ELR (cell line): ENCODE results near the gene SLC29A1.

Experiments used
- DNase-seq: peaks from one replicate; pipeline ENCODE4 v3.0.0-alpha.2; 2015; ENCODE audit warnings: low read depth

The SLC29A1 gene

GRCh38 chr6:44255105-44255808 lies 31.9 kb downstream of the SLC29A1 start:
- DNase-seq, result peak; percentile 48

DNA sequence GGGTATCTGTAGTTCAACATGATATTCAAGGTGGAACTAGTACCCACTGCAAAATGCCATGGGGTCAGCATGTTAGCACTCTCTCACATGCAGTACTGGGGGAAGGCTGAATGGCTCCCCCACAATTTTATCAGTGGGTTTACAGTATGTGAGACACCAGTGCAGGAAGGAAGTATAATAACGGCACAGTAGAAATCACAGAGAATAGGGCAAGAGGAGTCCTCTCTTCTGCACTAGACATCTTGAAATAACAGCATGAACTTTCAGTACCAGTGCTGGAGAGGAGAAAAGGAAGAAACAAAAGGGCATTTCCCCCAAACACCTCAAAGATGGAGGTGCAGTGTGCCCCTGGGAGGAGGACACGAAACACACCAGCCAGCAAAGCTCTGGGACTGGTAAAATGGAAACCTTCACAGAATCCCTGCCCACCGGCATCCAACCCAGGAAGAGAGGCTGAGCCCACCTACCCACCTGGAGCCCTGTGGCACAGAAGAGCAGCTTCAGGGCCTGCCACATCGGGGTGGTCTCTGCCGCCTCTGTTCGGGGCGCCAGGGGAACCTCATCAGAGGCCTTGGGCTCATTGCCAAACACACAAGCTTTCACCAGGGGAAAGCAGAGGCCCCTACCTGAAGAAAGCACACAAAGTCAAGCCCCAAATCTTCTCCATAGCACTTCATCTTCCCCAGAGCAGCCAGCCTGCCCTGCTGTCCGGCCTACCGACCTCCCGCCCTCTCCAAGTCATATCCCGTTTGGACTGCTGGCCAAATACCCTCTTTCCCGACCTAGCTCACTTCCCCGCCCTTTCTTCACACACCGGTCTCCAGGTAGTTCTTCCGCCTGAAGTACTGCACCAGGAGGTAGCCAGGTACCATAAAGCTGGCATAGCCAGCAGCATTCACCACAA lies 32.7 kb downstream of the SLC29A1 start:
- peak; percentile 57 for DNase-seq

GRCh38 chr6:44256775-44257024 lies 33.3 kb downstream of the SLC29A1 start:
- no peak for DNase-seq

DNA sequence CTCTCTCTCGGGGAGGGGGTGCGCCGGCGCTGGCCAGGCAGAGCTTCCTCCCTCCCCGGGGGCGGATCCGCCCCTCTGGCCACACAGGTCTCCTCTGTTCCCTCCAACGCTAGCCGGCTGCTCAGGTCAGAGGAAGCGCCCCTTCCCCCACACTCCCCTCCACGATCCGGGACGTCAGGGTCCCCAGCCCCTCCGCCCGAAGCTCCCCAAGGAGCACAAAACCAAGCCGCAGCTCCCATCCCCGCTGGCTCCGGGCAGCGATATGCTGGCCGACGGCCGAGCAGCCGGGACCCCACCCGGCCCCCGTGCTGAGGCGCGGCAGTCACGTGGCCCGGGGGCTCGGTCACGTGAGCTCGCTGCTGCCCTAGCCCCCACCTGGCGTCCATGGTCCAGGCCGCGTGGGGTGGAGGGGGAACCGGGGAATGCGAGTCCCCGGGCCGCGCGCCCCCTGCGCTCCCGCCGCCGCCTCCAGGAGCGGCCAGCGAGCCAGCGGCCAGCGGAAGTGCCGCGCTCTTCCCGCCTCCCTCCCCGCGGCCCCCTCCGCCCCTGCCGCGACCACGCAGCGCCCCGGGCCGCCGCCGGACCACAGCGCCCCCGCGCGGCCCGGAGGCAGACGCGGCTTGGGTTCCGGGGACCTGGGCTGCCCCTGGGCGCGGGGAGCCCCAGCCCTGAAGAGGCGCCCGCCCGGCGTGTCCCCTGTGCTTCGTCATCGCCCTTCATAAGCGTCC lies 33.8 kb downstream of the SLC29A1 start, which contains the start of gene SLC35B2:
TSS of gene SLC35B2 (minus strand) at position 504 of the 728 bp plus-strand sequence. CDS start at position 386, 118 bp downstream.
- peak; percentile 81 for DNase-seq

GRCh38 chr6:44257753-44258324 lies 34.4 kb downstream of the SLC29A1 start:
- no peak for DNase-seq

DNA sequence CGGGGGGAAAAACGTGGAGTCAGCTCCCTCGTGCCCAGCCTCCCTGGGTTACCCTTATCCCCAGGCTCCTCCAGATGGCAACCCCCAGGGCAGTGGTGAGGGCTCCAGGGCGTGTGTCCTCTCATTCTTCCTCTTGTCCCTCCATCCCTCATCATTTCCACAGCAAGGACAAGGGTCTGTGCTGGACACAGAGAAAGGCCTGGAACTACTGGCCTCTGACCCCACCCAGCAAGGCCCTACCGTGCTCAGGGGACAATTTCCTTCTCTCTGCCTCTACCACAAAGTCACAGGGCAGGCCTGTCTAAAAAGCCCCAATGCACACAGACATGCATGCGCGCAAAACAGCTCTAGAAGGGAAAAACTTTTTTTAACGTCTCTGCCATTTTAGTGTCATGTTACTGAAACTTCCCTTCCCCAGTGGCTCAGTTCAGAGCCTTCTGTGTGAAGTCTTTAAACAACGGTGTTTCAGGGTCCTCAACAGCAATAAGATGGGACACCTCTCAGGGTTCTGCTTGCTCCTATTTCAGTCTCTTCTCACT lies 35.0 kb downstream of the SLC29A1 start:
- DNase-seq, result no peak

GRCh38 chr6:44258921-44259320 lies 35.5 kb downstream of the SLC29A1 start:
- DNase-seq, result no peak

- no peak for DNase-seq
Observed at GRCh38 chr6:44260011-44260410, 36.6 kb downstream of the SLC29A1 start.

DNA sequence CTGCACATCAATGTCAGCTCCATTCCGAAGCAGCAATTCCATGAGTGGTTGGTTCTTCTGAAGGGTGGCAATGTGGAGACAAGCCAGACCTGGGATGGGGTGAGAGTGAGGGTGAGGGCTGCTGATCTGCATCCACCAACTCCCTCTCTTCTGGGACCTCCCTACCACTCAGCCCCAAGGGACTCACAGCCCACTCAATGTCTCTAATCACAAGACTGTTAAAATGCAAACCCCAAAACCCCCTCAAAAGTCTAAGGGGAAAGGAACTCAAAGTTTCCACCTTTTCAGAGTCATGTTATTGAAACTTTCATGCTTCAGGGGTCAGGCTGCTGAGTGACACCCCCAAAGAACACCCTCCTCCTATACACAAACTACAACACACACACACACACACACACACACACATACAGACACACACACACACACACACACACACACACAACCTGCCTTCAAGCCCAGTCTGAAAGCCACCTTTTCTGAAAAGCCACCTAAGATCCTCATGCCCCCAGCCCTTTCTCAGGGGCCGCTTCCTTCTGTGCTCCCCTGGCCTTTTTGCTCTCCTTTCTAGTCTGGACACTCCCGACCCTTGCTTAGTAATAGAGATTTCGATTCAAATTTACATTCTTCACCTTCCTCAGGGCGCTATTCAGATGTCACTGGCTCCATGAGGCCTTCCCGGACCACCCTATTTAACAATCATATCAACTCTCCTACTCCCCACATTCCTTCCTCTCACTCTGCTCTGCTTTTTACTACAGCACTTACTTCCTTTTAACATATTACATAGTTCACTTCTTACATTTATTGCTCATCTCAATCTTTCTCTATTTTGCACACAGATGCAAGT lies 37.3 kb downstream of the SLC29A1 start:
- DNase-seq, result no peak

- no peak for DNase-seq
Observed at GRCh38 chr6:44261581-44261980, 38.2 kb downstream of the SLC29A1 start.

DNA sequence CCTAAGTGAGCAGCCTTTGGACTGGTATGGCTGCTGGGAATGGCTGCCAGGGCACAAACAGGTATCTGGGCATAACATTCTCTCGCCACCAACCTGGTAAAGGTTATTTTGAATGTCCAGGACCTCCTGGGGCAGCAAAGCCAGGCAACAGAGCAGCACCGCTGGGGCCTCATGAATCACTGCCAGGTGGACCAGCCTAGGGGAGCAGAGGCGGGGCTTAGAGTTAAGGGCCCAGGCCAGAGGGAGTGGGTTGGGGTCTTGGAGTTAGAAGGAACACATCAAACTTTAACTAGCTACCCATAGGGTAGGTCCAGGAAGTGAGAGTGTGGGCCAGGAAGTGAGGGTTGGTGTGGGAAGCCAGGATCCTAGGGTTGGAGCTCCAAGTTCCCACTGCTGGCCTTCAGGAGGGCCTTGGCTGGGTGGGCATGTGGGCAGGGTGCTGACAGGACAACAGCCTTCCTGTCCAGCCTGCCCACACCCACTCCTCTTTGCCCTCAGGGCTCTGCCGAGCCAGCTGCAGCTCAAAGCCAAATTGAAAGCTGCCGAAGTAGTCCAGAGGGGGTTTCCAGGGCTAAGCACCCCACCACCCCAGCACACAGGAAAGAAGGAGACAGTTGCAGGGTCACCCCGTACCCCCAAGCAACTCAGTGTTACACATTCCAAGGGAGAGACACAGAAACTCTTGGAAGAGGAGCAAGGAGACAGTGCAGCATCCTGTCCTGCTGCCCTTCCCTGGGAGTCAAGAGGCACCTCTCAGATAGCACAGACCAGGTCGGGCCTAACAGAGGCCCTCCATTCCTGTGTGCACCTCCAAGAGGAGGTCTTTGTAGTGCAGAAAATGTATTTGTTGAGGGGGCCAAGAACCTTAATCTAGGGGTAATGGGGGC lies 39.3 kb downstream of the SLC29A1 start:
- no peak for DNase-seq

DNA sequence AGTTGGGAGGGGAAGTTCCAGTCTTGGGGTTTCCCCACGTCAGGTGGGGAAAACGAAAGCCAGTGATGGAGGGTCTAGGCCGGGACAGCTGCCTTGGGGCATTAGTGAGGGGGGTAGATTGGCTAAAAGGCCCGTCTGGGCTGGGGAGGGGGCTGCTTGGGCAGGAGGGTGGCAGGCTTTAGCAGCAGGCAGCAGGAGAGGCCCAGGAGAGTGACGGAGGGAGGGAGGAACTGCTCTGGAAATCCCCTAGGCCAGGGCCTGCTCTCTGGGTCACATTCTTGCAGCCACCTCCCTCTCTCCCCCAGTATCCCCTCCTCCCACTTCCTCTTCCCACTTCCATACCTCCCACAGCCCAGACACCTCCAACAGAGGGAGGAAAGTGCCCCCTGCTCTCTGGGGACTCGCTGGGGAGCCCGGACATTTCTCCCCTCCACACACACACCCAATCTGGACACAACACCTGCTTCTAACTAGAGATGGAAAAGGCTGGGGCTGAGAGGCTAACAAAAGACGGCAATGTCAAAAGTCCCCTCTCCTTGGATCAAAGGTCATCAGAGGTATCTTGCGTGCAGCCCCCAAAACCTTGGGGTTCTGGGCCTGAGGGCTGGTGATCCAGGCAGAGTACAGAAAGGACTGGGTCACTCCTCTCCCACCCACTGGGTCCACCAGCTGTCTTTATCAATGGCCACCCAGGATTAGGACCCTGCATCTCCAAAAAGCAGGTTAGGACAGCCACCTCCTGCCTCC lies 40.1 kb downstream of the SLC29A1 start:
- DNase-seq, result peak; percentile 68

DNA sequence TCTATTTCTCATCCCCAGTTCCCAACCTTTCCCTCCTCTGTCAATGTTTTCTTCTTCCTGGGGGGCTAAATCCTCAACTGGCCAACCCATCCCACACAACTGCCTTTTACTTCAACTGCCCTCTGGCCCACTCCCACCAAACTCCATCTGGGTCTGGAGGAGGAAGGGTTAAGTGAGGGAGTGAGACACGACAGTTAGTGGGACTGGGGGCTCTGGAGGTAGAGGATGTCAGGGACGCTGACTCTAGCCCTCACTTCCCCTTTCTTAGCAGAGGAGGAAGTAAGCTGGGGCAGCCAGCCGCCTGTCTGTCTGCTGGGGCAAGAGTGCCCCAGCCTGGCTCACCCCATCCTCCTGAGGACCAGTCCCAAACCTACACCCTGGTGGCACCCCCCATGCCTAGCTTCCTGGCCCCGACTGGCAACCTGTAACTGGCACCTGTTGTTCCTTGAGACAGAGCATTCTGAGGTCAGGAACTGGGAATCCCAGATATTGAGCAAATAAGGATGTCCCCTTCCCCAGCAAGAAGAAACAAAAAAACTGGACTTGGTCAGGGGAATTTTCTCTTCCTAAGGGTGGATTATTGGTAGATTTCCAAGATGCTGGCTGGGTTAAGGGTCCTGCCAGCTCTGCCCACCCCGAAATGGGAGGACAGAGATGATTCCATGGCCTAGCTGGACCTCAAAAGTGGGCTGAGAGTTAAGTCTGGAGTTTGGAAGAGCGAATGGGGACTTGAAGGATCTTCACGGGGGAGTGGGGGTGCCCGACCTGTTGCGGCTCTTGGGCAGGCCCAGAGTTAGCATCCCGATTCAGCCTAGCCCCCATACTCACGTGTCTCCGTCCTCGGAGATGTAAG lies 41.0 kb downstream of the SLC29A1 start:
- DNase-seq, result peak; percentile 46

- peak; percentile 96 for DNase-seq
Observed at GRCh38 chr6:44265007-44265721, 41.8 kb downstream of the SLC29A1 start, which contains the start of gene NFKBIE. Gene NFKBIE, minus strand, starts transcription at chr6:44265551. Its CDS starts 205 bp downstream, at chr6:44265346.

- no peak for DNase-seq
Observed at GRCh38 chr6:44265722-44266233, 42.4 kb downstream of the SLC29A1 start.

DNA sequence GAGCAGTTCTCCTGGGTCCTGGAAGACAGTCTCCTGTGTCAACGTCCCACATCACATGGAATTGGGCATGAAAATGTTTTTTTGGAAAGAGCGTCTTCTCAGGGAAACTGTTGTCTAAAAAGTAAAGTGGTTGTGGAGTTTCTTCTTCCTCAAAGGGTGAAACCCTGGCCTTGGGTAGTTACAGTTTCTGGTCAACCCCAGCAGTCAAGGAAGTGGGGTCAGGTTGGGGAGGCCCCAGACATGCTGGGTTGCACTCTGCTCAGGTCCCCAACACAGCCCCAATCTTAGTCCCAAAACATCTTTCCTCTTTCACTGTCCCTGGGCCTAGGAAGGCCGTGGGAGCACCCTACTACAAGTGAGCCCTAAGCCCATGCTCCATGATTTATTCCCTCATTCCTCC lies 43.0 kb downstream of the SLC29A1 start:
- no peak for DNase-seq

- DNase-seq, result no peak
Observed at GRCh38 chr6:44267252-44267651, 43.9 kb downstream of the SLC29A1 start.
